DOHH2 (cell line): ENCODE data around the gene PPFIBP1.

Experiments
- CTCF ChIP-seq: fragments of 200-600 bp; sonication (generic); IDR thresholded peaks from one replicate; pipeline ENCODE4 v1.5.1; 2014; ENCODE audit warnings: antibody characterized with exemption, mild to moderate bottlenecking, low read depth, low read length; ENCODE audit not compliant: poor library complexity, severe bottlenecking
- EZH2phosphoT487 ChIP-seq: fragments of 200-600 bp; sonication (generic); IDR thresholded peaks from 2 replicates; pipeline ENCODE4 v1.6.1; 2017; ENCODE audit warnings: borderline replicate concordance, mild to moderate bottlenecking, antibody characterized with exemption, low read length, moderate library complexity, mixed read lengths

GRCh38 chr12:27688671-27689070, 164.7 kb downstream of the PPFIBP1 start:
- TF ChIP-seq CTCF (no peak), EZH2phosphoT487 (no peak)
